HFF-Myc (cell line): Measurements from ENCODE around the gene ELMO2.
A peak's percentile ranks its signal among the peaks of the same experiment; 100 is the strongest.

Source experiments
- DNase-seq: peaks from one replicate; pipeline ENCODE4 v3.0.0-alpha.2; 2011; ENCODE audit warnings: low read depth; ENCODE audit errors: extremely low read depth
- H3K4me3 ChIP-seq: replicated peaks from 2 replicates; pipeline ENCODE4 v1.5.1; 2011; ENCODE audit warnings: low read depth, mild to moderate bottlenecking, control low read depth, low read length
- TF ChIP-seq, protein P1 (sequence below): IDR thresholded peaks from 2 replicates; pipeline ENCODE4 v1.5.1; 2012; ENCODE audit warnings: mild to moderate bottlenecking, low read depth, low read length, control low read depth; ENCODE audit errors: missing control alignments

The ELMO2 gene, protein sequence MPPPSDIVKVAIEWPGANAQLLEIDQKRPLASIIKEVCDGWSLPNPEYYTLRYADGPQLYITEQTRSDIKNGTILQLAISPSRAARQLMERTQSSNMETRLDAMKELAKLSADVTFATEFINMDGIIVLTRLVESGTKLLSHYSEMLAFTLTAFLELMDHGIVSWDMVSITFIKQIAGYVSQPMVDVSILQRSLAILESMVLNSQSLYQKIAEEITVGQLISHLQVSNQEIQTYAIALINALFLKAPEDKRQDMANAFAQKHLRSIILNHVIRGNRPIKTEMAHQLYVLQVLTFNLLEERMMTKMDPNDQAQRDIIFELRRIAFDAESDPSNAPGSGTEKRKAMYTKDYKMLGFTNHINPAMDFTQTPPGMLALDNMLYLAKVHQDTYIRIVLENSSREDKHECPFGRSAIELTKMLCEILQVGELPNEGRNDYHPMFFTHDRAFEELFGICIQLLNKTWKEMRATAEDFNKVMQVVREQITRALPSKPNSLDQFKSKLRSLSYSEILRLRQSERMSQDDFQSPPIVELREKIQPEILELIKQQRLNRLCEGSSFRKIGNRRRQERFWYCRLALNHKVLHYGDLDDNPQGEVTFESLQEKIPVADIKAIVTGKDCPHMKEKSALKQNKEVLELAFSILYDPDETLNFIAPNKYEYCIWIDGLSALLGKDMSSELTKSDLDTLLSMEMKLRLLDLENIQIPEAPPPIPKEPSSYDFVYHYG

DNA sequence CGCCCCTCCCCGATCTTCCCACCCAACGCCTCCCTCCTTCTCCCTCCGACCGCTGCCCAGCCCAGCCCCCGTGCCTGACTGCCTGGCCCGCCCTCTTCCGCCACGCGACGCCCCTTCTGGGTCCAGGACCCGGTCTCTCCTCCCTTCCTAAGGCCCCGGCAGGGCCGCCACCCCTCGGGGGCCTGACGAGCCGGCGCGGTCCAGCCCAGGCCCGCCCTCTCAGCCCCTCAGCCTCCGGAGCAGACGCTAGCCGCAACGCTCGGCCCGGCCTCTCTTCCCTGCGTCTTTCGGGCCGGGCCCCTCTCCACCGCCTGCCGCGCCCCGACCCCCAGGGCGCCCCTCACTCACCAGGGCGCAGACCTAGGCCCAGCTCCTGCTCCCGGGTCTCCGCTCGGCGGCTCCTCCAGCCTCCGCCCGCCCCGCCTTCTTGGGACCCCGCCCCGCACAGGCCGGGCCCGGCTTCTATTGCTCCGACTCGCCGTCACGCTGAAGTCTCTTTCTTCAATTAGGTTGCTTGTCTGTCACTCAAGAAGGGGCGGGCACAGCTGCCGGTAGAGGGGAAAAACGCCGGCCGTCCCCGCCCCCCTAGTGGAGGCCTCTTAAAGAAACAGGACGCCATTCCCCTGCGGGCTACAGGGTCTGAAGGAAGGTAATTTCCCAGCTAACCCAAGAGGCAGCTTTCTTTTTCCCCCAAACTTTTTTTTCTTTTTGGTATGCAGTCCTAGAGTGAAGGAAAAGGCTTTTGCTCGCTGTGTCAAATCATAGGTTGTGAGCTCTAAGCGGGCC, at the start of gene ELMO2:
Gene ELMO2 (minus strand): TSS at position 416 of the 786 bp plus-strand sequence. CDS start 12,133 bp downstream, outside the sequence.
- TF ChIP-seq, protein P1, sequence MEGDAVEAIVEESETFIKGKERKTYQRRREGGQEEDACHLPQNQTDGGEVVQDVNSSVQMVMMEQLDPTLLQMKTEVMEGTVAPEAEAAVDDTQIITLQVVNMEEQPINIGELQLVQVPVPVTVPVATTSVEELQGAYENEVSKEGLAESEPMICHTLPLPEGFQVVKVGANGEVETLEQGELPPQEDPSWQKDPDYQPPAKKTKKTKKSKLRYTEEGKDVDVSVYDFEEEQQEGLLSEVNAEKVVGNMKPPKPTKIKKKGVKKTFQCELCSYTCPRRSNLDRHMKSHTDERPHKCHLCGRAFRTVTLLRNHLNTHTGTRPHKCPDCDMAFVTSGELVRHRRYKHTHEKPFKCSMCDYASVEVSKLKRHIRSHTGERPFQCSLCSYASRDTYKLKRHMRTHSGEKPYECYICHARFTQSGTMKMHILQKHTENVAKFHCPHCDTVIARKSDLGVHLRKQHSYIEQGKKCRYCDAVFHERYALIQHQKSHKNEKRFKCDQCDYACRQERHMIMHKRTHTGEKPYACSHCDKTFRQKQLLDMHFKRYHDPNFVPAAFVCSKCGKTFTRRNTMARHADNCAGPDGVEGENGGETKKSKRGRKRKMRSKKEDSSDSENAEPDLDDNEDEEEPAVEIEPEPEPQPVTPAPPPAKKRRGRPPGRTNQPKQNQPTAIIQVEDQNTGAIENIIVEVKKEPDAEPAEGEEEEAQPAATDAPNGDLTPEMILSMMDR, result no peak
- peak within 1 kb of the TSS; percentile 68 for H3K4me3 ChIP-seq
- peak; percentile 87 for DNase-seq

DNA sequence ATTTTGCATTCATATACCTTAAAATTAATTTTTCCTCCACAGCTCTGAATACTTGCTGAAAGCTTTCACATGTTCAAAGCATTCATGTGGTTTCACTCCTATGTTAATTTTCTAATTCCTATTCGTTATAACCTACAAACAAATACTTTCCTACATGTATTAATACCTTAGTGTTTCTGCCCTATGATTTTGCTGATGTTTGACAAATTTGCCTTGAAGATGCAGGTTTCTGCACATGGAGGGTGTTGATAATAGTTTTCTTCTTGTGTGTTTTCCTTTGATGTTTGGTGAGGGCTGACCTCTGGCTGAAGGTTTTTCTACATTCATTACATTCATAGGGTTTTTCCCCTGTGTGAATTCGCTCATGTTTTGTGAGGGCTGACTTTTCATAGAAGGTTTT, 49.3 kb upstream of the ELMO2 start:
- TF ChIP-seq, protein P1, result no peak
- no peak overlapping the region for H3K4me3 ChIP-seq
- no peak for DNase-seq

DNA sequence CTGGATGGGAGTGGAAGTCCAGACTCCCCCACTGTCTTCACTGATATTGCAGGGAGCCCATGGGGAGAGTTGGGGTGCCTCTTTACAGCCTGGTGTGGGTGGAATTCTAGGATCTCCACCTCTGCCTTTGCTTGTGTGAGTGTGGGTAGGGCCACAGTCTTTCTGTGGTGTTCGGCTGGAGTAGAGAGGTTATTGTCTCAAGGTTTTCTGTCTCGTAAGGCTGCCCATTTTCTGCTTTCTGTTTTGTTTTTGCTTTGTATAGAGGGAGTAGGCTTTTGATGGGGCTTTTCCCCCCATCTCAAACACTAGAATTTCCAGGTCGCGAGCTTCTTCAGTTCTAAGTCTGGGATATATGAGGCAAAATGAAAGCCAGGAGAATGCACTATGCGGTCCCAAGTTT, 40.4 kb upstream of the ELMO2 start:
- no peak for DNase-seq

DNA sequence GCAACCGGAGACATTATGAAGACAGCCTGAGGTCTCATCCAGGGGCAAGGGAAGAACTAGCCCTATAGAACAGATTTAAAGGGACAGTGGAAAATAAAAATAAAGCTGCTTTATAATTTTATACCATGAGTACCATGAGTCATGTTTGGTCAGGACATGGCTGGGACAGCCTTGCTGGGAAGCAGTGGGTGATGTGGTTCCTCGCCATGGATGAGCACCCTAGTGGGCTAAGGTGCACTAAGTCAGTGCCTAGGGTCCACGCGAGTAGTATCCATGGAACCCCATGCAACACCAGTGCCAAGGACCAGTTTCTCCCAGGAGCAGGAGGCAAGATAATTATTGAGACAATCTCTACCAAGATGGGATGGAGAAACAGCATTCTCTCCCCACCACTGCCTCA, 33.4 kb upstream of the ELMO2 start:
- no peak for DNase-seq
- TF ChIP-seq, protein P1, result no peak
- no peak overlapping the region for H3K4me3 ChIP-seq

More for the DNA sequence above, 40.4 kb upstream of the ELMO2 start:
- TF ChIP-seq, protein P1, result no peak
- H3K4me3 ChIP-seq, result no peak overlapping the region

DNA sequence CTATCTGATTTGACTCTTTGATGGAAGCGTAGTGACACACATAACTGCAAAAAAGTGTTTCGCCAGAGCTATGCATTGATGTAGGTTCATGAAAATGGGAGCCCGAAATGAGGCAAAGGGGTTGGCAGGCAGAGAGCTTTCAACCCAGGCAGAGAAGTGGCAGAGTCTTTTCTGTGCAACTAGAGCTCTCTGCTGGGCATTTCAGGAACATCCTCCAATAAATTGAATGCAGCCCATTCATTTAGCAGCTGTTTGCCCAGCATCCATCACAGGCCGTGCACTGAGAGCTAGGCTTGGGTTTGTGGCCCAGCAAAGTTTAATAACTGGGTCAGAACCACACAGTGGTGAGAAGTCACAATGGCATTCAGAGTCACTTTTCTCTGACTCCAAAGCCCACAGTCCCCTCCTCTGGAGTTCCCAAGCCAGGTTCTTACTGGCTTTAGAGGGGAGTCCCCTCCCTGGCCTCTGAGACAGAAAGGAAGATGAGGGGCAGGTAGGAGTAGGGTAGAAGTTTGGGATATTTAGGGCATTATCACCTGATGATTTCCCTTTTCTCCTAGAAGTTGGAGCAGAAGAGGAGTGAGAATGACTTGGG, 31.8 kb upstream of the ELMO2 start:
- DNase-seq, result peak; percentile 21
- no peak overlapping the region for H3K4me3 ChIP-seq
- TF ChIP-seq, protein P1, result peak; percentile 31

DNA sequence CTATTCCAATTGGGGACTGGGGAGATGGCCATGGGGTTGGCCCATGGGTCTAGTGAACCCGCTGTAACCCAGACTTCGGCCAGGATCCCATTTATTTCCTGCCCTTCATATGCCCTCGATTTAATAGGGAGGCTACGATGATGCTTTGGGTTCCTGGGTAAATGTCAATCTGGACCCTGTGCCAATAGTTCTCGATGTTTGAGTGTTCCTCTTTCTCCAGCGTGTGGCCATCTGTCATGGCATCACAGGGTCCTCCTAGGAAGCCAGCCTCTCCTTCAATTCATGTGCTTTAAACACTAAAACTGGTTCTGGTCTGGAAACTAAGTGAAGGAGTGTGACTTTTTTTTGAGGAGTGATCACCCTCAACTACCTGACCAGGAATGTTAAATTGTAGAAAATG, 28.7 kb upstream of the ELMO2 start:
- TF ChIP-seq, protein P1, result no peak
- H3K4me3 ChIP-seq, result no peak overlapping the region
- no peak for DNase-seq
